Fibroblast of pulmonary artery (primary cell): ENCODE results near the gene STX16.

Experiments
- DNase-seq: peaks from one replicate; pipeline ENCODE4 v3.0.0-alpha.2; 2010; ENCODE audit warnings: low read depth
- H3K4me3 ChIP-seq: replicated peaks from 2 replicates; pipeline ENCODE4 v1.5.1; 2011; ENCODE audit warnings: low read depth, mild to moderate bottlenecking, control low read depth, low read length, moderate library complexity
- TF ChIP-seq, protein P1 (sequence below): IDR thresholded peaks from 2 replicates; pipeline ENCODE4 v1.5.1; 2011; ENCODE audit warnings: mild to moderate bottlenecking, control low read depth, low read length, inconsistent platforms; ENCODE audit errors: missing control alignments

Gene STX16

DNA sequence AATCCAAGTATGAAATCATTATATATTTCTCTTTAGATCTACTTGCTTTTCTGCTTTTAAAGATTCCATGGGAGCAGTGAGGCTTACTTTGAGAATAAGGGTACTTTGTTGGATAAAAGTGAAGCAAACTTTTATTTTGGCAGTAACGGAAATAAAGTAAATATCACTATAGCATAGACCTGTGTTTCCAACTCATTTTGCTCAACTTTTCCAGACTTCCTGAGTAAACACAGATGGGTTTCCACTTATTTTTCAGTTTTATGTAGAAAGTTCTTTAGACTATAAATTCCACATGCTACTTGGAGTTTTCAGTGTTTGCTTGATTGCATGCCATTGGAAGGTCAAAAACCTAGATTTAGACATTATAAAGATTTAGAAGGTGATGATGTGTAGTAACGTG is 6.2 kb downstream of the STX16 start:
- no peak for DNase-seq
- TF ChIP-seq, protein P1, sequence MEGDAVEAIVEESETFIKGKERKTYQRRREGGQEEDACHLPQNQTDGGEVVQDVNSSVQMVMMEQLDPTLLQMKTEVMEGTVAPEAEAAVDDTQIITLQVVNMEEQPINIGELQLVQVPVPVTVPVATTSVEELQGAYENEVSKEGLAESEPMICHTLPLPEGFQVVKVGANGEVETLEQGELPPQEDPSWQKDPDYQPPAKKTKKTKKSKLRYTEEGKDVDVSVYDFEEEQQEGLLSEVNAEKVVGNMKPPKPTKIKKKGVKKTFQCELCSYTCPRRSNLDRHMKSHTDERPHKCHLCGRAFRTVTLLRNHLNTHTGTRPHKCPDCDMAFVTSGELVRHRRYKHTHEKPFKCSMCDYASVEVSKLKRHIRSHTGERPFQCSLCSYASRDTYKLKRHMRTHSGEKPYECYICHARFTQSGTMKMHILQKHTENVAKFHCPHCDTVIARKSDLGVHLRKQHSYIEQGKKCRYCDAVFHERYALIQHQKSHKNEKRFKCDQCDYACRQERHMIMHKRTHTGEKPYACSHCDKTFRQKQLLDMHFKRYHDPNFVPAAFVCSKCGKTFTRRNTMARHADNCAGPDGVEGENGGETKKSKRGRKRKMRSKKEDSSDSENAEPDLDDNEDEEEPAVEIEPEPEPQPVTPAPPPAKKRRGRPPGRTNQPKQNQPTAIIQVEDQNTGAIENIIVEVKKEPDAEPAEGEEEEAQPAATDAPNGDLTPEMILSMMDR: no peak
- H3K4me3 ChIP-seq: no peak overlapping the region

DNA sequence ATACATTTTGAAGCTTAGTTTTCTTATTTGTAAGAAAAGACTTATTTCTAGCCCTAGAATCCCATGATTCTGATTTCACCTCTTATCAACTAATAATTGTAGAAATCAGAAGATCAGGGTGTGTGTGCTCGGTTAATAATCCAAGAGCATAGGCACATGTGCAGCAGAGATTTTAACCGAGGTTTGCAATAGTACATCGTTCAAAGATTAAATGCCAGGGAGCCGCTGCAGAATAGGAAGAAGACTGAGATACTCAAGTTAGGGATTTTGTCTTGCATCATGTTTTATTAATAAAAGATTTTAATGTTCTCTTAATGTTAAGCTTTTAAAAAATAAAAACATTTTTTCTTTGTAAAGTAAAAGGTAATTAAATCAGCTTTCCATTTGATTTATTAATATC is 6.9 kb downstream of the STX16 start:
- no peak overlapping the region for H3K4me3 ChIP-seq
- TF ChIP-seq, protein P1: no peak
- no peak for DNase-seq

DNA sequence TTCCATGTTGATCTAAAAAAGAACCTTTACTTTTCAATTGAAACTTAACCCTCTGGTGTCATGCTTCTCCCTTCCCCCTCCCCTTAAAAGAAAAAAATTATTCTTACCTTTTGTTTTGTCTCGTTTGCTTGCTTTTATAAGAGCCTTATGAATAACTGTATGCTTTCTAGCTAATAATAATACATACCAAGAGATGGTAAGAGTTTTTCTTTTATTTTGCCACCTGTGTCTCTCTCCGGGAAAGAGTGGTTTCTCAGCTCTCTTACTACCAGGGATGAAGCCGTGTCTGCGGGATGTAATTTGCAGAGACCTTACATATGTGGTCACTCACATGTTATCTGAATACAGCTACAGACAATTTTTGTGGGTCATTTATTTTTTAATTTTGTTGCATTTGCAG is 7.7 kb downstream of the STX16 start:
- no peak for DNase-seq
- TF ChIP-seq, protein P1: no peak
- no peak overlapping the region for H3K4me3 ChIP-seq

DNA sequence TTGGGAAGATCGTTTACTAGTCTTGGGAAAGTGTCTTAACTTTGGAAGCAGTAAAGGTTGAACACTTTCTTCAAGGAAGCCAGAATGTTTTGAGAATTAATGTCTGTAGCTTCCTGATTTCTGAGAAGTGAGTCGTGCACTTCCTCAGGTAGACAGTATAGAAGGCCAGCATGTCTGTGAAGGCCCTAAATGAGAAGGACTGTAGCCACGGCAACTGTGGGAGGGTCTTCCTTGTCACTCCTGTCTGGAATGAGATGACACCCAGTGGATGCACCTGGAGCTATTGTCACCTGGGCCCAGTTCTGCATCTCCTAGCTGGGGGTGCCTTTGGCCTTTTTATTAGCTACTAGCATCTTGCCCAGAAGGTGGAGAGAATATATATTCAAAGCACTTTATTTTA is 8.8 kb downstream of the STX16 start:
- no peak for DNase-seq
- TF ChIP-seq, protein P1: no peak
- H3K4me3 ChIP-seq: no peak overlapping the region

- no peak for DNase-seq
- TF ChIP-seq, protein P1: no peak
- H3K4me3 ChIP-seq: no peak overlapping the region
These were observed 9.9 kb downstream of the STX16 start for GRCh38 chr20:58660855-58661597.

DNA sequence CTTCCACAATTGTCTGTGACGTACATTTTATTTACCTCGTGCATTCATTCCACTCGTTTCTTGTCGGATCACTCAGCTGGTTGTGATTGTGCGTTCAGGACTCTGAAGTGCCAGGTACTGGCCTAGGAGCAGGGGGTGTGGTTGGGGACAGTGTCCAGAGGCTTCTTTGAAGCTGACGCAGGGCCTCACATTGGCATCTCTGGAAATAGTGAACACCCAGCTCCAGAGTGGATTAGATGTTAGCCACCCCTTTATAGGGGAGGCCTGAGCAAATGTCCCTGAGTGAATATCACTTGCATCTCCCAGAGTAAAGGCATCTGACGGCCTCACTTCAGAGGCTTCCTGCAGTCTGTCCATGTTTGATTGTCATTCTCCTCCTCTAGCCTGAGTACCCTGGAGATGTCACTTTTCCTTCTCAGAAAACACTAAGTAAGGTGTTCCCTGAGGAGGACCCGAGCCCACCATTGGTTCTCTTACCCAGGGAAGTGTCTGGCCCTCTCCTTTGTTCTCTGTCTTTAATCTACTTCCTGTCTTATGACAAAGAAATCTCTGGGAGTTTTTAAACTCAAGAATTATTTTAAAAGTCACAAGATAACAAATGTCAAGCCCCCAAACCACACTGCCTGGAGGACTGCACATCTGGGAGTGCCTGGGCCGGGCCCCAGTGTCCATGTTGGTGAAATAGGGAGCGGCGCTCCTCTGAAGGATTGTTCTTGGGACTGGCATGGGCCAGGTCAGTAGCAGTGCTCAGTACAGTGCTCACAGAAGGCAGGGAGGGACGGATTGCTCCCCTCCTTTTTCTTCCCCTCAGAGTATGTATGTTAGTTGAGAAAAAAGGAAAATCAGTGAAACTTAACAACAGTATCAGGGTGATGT is 10.8 kb downstream of the STX16 start:
- H3K4me3 ChIP-seq: no peak overlapping the region
- DNase-seq: no peak
- TF ChIP-seq, protein P1: no peak
